Activated T-helper 1 cell treated with anti-CD3 and anti-CD28 coated beads, Interleukin-12 subunit alpha, Interleukin-12 subunit beta, Interleukin-2, Interleukin-4 antibody, amounts not matched to agents 30 ng/mL and 10 ng/mL and 1 ng/mL, durations not matched to agents 14 hours and 24 hours and 36 hours (primary cell): ENCODE results near the gene SLFN11. TPM values are rescaled to one million over a fixed set of nuclear protein-coding genes. Genes with fewer than 3 reads are reported as not detected.

ENCODE experiments used
- DNase-seq: peaks from one replicate; pipeline ENCODE4 v3.0.0; 2021; ENCODE audit warnings: low spot score
- H3K27ac Mint-ChIP-seq: one replicate; pipeline ENCODE4 v1.8.0; 2021; ENCODE audit warnings: mild to moderate bottlenecking, mixed read lengths
- H3K27me3 Mint-ChIP-seq: one replicate; pipeline ENCODE4 v1.8.0; 2022; ENCODE audit warnings: mild to moderate bottlenecking, moderate library complexity, mixed read lengths; ENCODE audit not compliant: insufficient read depth
- H3K36me3 Mint-ChIP-seq: one replicate; pipeline ENCODE4 v1.8.0; 2021; ENCODE audit warnings: low read depth, mixed read lengths
- H3K4me1 Mint-ChIP-seq: one replicate; pipeline ENCODE4 v1.8.0; 2021; ENCODE audit warnings: low read depth, mixed read lengths
- H3K4me3 Mint-ChIP-seq: one replicate; pipeline ENCODE4 v1.8.0; 2021; ENCODE audit warnings: mild to moderate bottlenecking, moderate library complexity, mixed read lengths
- H3K9me3 Mint-ChIP-seq: one replicate; pipeline ENCODE4 v1.8.0; 2021; ENCODE audit warnings: mixed read lengths
- intact Hi-C: fragments of 100-400 bp; cut with micrococcal nuclease; formaldehyde crosslinking; loops from one replicate; pipeline ENCODE4 v1.15.1; 2024
- total RNA-seq: library from RNA; stranded (reverse); gene quantifications from 2 replicates; pipeline ENCODE4 v1.2.3, GENCODE V29; 2022

Gene SLFN11
- total RNA-seq, 1 donor from 2014 or later: 70.8 TPM

- no peak overlapping the region for H3K27ac Mint-ChIP-seq
- H3K36me3 Mint-ChIP-seq: peaks cover 3% of the 10 kb centered on the region
- no peak overlapping the region for H3K4me3 Mint-ChIP-seq
- no peak for DNase-seq
- peaks cover 4% of the 10 kb centered on the region for H3K27me3 Mint-ChIP-seq
- intact Hi-C loops: loop anchor here (10.0 kb wide), 1 partner anchor 392 kb away; the partner anchor contains the start of gene LIG3
- H3K4me1 Mint-ChIP-seq: peaks cover 31% of the 10 kb centered on the region
- H3K9me3 Mint-ChIP-seq: peaks cover 4% of the 10 kb centered on the region
These were observed 3.6 kb upstream of the SLFN11 start for GRCh38 chr17:35377068-35377467.

GRCh38 chr17:35376245-35376644 lies 2.8 kb upstream of the SLFN11 start:
- no peak for DNase-seq
- peaks cover 39% of the 10 kb centered on the region for H3K4me1 Mint-ChIP-seq
- no peak overlapping the region for H3K27ac Mint-ChIP-seq
- H3K27me3 Mint-ChIP-seq: no peaks in the 10 kb centered on the region
- H3K9me3 Mint-ChIP-seq: peaks cover 8% of the 10 kb centered on the region
- H3K4me3 Mint-ChIP-seq: peak overlapping the region; percentile 61
- intact Hi-C loops: loop anchor here (10.0 kb wide), 1 partner anchor 391 kb away; the partner anchor contains the start of gene LIG3
- H3K36me3 Mint-ChIP-seq: peaks cover 11% of the 10 kb centered on the region

GRCh38 chr17:35374766-35375344 lies 1.4 kb upstream of the SLFN11 start:
- no peak for DNase-seq
- Mint-ChIP-seq H3K27ac (peak overlapping the region; percentile 95), H3K4me1 (peaks cover 53% of the 10 kb centered on the region), H3K4me3 (peak overlapping the region; percentile 93), H3K27me3 (no peaks in the 10 kb centered on the region), H3K9me3 (peaks cover 21% of the 10 kb centered on the region), H3K36me3 (peaks cover 25% of the 10 kb centered on the region)
- intact Hi-C loops: loop anchor here (1.0 to 10.0 kb wide), 2 partner anchors 73 to 390 kb away; partner anchors contain the start of genes LIG3 and SLFN13

- H3K4me3 Mint-ChIP-seq: peak overlapping the region; percentile 93
- intact Hi-C loops: loop anchor here (1.0 to 10.0 kb wide), 10 partner anchors 27 to 389 kb away; partner anchors contain the start of genes LIG3, SLFN12L and SLFN13
- peaks cover 32% of the 10 kb centered on the region for H3K36me3 Mint-ChIP-seq
- H3K9me3 Mint-ChIP-seq: peaks cover 27% of the 10 kb centered on the region
- DNase-seq: peak; percentile 43
- H3K27me3 Mint-ChIP-seq: no peaks in the 10 kb centered on the region
- peaks cover 60% of the 10 kb centered on the region for H3K4me1 Mint-ChIP-seq
- H3K27ac Mint-ChIP-seq: peak overlapping the region; percentile 95
These were observed 754 bp upstream of the SLFN11 start for GRCh38 chr17:35373984-35374765.

GRCh38 chr17:35372846-35373533 lies 431 bp downstream of the SLFN11 start:
- H3K27me3 Mint-ChIP-seq: no peaks in the 10 kb centered on the region
- H3K9me3 Mint-ChIP-seq: peaks cover 27% of the 10 kb centered on the region
- peak overlapping the region; percentile 93 for H3K4me3 Mint-ChIP-seq
- H3K36me3 Mint-ChIP-seq: peaks cover 41% of the 10 kb centered on the region
- peaks cover 72% of the 10 kb centered on the region for H3K4me1 Mint-ChIP-seq
- peak; percentile 26 for DNase-seq
- intact Hi-C loops: loop anchor here (1.0 to 10.0 kb wide), 9 partner anchors 26 to 388 kb away; partner anchors contain the start of genes LIG3 and SLFN12L
- H3K27ac Mint-ChIP-seq: peak overlapping the region; percentile 95

- Mint-ChIP-seq H3K36me3 (peaks cover 46% of the 10 kb centered on the region), H3K9me3 (peaks cover 27% of the 10 kb centered on the region), H3K27me3 (no peaks in the 10 kb centered on the region), H3K27ac (peak overlapping the region; percentile 50), H3K4me3 (peak overlapping the region; percentile 84), H3K4me1 (peaks cover 75% of the 10 kb centered on the region)
- intact Hi-C loops: loop anchor here (2.0 to 10.0 kb wide), 3 partner anchors 25 to 387 kb away; partner anchors contain the start of gene LIG3
- DNase-seq: no peak
These were observed 1.5 kb downstream of the SLFN11 start for GRCh38 chr17:35371934-35372333.

GRCh38 chr17:35368081-35368830 lies 5.2 kb downstream of the SLFN11 start:
- peak overlapping the region; percentile 21 for H3K27ac Mint-ChIP-seq
- H3K9me3 Mint-ChIP-seq: peaks cover 27% of the 10 kb centered on the region
- intact Hi-C loops: no loop called here
- H3K36me3 Mint-ChIP-seq: peaks cover 69% of the 10 kb centered on the region
- peak overlapping the region; percentile 53 for H3K4me3 Mint-ChIP-seq
- no peaks in the 10 kb centered on the region for H3K27me3 Mint-ChIP-seq
- H3K4me1 Mint-ChIP-seq: peaks cover 75% of the 10 kb centered on the region
- no peak for DNase-seq

- Mint-ChIP-seq H3K4me1 (peaks cover 67% of the 10 kb centered on the region), H3K27me3 (no peaks in the 10 kb centered on the region), H3K9me3 (no peaks in the 10 kb centered on the region), H3K36me3 (peaks cover 64% of the 10 kb centered on the region), H3K27ac (no peak overlapping the region), H3K4me3 (no peak overlapping the region)
- no peak for DNase-seq
- intact Hi-C loops: no loop called here
These were observed 12.4 kb downstream of the SLFN11 start for GRCh38 chr17:35361027-35361426.

- intact Hi-C loops: loop anchor here (5.0 kb wide), 1 partner anchor 187 kb away; no protein-coding TSS in a partner anchor
- no peaks in the 10 kb centered on the region for H3K9me3 Mint-ChIP-seq
- no peaks in the 10 kb centered on the region for H3K27me3 Mint-ChIP-seq
- peaks cover 64% of the 10 kb centered on the region for H3K4me1 Mint-ChIP-seq
- H3K36me3 Mint-ChIP-seq: peaks cover 57% of the 10 kb centered on the region
- no peak for DNase-seq
- no peak overlapping the region for H3K4me3 Mint-ChIP-seq
- no peak overlapping the region for H3K27ac Mint-ChIP-seq
These were observed 14.0 kb downstream of the SLFN11 start for GRCh38 chr17:35359398-35359797.

GRCh38 chr17:35352284-35352683 lies 21.1 kb downstream of the SLFN11 start:
- H3K4me3 Mint-ChIP-seq: no peak overlapping the region
- no peak overlapping the region for H3K27ac Mint-ChIP-seq
- H3K9me3 Mint-ChIP-seq: no peaks in the 10 kb centered on the region
- peaks cover 40% of the 10 kb centered on the region for H3K36me3 Mint-ChIP-seq
- no peaks in the 10 kb centered on the region for H3K27me3 Mint-ChIP-seq
- intact Hi-C loops: no loop called here
- peaks cover 26% of the 10 kb centered on the region for H3K4me1 Mint-ChIP-seq
- DNase-seq: no peak

GRCh38 chr17:35350493-35350892 lies 22.9 kb downstream of the SLFN11 start:
- H3K36me3 Mint-ChIP-seq: peaks cover 30% of the 10 kb centered on the region
- H3K9me3 Mint-ChIP-seq: no peaks in the 10 kb centered on the region
- no peak for DNase-seq
- peaks cover 28% of the 10 kb centered on the region for H3K4me1 Mint-ChIP-seq
- no peak overlapping the region for H3K27ac Mint-ChIP-seq
- H3K4me3 Mint-ChIP-seq: no peak overlapping the region
- intact Hi-C loops: no loop called here
- no peaks in the 10 kb centered on the region for H3K27me3 Mint-ChIP-seq
